ENCODE data around the gene HEG1.

The HEG1 gene

DNA sequence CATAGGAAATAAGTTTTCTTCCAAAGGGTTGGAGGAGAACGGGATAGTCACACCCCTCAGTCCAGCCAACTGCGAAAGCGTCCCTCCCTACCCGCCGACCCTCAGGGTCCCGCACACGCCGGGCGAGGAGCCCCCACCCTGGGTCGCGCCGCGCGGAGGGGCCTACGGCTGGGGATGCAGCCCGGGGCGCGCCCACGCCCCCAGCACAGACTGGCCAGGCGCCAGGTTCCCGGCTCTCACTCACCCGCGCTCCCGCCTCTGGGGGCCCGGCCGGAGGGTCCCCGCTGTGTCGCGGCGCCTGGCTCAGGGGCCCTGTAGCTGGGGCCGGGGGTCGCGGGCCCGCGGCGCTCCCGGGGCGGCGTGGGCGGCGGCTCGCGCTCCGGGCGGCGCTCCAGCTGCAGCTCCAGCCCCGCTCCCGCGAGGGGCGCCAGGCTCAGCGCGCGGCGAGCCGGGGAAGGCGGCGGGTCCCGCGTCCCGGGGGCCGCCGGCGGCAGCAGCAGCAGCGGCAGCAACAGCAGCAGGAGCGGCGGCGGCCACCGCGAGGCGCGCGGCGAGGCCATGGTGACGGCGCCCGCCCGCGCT lies 375 bp downstream of the HEG1 start:
- H3K79me2 ChIP-seq (ENCODE audit: control insufficient read depth, insufficient read depth, low read length, poor library complexity), result peaks cover 6% of the 10 kb centered on the region
- H2AK5ac ChIP-seq (ENCODE audit: low read length), result peak overlapping the region; percentile 22
- H3K27me3 ChIP-seq (ENCODE audit: insufficient read depth, low read length), result no peaks in the 10 kb centered on the region
- no CpG with 5 or more reads among the region's 78 CpGs for WGBS (ENCODE audit: extremely low coverage, insufficient coverage, insufficient read length)
- peak overlapping the region; percentile 80 for H3K4ac ChIP-seq (ENCODE audit: low read depth, low read length)
- peak overlapping the region; percentile 63 for H2BK120ac ChIP-seq (ENCODE audit: insufficient read depth, low read length, poor library complexity)
- H3K4me1 ChIP-seq (ENCODE audit: control insufficient read depth in 1 of 2, insufficient read depth in 2 of 2, low read length in 2 of 2), result peaks cover 27 to 35% of the 10 kb centered on the region in 2 experiments
- peak overlapping the region; percentile 63 for H2AFZ ChIP-seq (ENCODE audit: insufficient read depth, low read length, poor library complexity)
- no peaks in the 10 kb centered on the region for H3K79me1 ChIP-seq (ENCODE audit: low read length)
- peak overlapping the region; percentile 96 for H3K4me2 ChIP-seq (ENCODE audit: low read length)
- H3K18ac ChIP-seq (ENCODE audit: low read length), result peak overlapping the region; percentile 83
- peaks cover 0 to 3% of the 10 kb centered on the region in 2 experiments for H3K36me3 ChIP-seq (ENCODE audit: control insufficient read depth in 1 of 2, insufficient read depth in 2 of 2, low read length in 2 of 2)
- H4K12ac ChIP-seq (ENCODE audit: low read depth, low read length), result no peak overlapping the region
- no peaks in the 10 kb centered on the region for H3K9me3 ChIP-seq (ENCODE audit: insufficient read depth, low read depth, low read length)
- H2BK12ac ChIP-seq (ENCODE audit: low read length), result peak overlapping the region; percentile 34
- peak overlapping the region; percentile 73 for H3K9ac ChIP-seq (ENCODE audit: low read length)
- peak overlapping the region; percentile 71 for H4K91ac ChIP-seq (ENCODE audit: low read depth, low read length)
- H3K23ac ChIP-seq (ENCODE audit: low read length), result no peak overlapping the region
- peak overlapping the region; percentile 90 for H3K4me3 ChIP-seq (ENCODE audit: low read depth, low read length)
- peak overlapping the region; percentile 85 for H3K14ac ChIP-seq (ENCODE audit: low read length)
- peak overlapping the region; percentile 26 for H3K27ac ChIP-seq (ENCODE audit: low read depth, low read length)
- H2BK5ac ChIP-seq (ENCODE audit: low read depth, low read length, poor library complexity), result peak overlapping the region; percentile 13
- peak overlapping the region; percentile 42 for H4K8ac ChIP-seq (ENCODE audit: low read depth, low read length)
- DNase-seq, result no peak

DNA sequence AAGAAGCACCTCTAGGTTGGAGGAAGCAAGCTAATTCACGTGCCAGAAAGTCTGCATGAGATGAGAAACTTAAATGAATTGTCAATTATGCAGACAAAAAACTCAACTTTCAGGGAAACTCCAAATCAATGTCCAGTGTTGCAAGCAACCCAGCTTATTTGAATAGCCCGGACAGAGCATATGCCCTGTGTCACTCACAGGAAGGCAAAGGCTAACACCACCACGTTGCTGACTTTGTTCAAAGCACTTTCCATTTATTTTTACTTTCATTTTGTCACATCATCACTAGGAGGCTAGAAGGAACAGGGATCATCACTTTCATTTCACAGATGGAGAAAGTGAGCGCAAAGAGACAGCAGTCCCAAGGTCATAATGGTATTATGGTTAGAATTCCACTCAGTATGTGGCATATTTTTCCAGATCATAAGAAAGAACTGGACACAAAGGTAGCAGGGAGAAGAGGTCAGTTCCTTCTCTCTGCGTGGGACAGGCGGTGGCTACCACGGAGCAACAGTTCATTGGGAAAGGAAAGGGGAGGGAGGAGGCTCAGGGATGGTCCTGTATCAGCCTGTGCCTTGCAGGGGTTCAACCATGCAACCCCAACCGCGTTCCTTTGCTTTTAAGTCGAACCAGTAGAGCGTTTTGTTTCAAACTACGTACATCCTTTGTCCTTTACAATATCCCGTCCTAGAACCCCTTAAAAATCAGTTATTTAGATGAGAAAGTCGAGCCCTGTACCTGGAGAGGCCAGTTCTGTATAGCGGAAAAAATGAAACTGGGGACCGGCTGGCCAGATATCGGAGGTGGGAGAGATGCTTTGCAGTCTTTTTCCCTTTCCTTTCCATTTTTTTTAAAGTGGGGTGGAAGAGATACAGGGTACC lies 1.1 kb downstream of the HEG1 start:
- Histone ChIP-seq H3K79me1 (ENCODE audit: low read length) (no peaks in the 10 kb centered on the region), H3K4me3 (ENCODE audit: low read depth, low read length) (peak overlapping the region; percentile 90), H3K9me3 (ENCODE audit: insufficient read depth, low read depth, low read length) (no peaks in the 10 kb centered on the region), H3K4me2 (ENCODE audit: low read length) (peak overlapping the region; percentile 96), H3K9ac (ENCODE audit: low read length) (peak overlapping the region; percentile 73), H3K4ac (ENCODE audit: low read depth, low read length) (peak overlapping the region; percentile 1), H3K14ac (ENCODE audit: low read length) (no peak overlapping the region), H3K4me1 (ENCODE audit: control insufficient read depth in 1 of 2, insufficient read depth in 2 of 2, low read length in 2 of 2) (peaks cover 26 to 35% of the 10 kb centered on the region in 2 experiments), H3K18ac (ENCODE audit: low read length) (no peak overlapping the region), H4K12ac (ENCODE audit: low read depth, low read length) (no peak overlapping the region), H2BK12ac (ENCODE audit: low read length) (no peak overlapping the region), H2BK120ac (ENCODE audit: insufficient read depth, low read length, poor library complexity) (peak overlapping the region; percentile 63), H3K36me3 (ENCODE audit: control insufficient read depth in 1 of 2, insufficient read depth in 2 of 2, low read length in 2 of 2) (peaks cover 0 to 5% of the 10 kb centered on the region in 2 experiments), H3K27me3 (ENCODE audit: insufficient read depth, low read length) (no peaks in the 10 kb centered on the region), H4K8ac (ENCODE audit: low read depth, low read length) (no peak overlapping the region), H3K27ac (ENCODE audit: low read depth, low read length) (no peak overlapping the region), H2AFZ (ENCODE audit: insufficient read depth, low read length, poor library complexity) (no peak overlapping the region), H4K91ac (ENCODE audit: low read depth, low read length) (peak overlapping the region; percentile 71), H3K23ac (ENCODE audit: low read length) (no peak overlapping the region), H2AK5ac (ENCODE audit: low read length) (no peak overlapping the region), H2BK5ac (ENCODE audit: low read depth, low read length, poor library complexity) (no peak overlapping the region), H3K79me2 (ENCODE audit: control insufficient read depth, insufficient read depth, low read length, poor library complexity) (peaks cover 6% of the 10 kb centered on the region)
- peak; percentile 69 to 81 for DNase-seq
- WGBS (ENCODE audit: extremely low coverage, insufficient coverage, insufficient read length), result no CpG with 5 or more reads among the region's 17 CpGs

DNA sequence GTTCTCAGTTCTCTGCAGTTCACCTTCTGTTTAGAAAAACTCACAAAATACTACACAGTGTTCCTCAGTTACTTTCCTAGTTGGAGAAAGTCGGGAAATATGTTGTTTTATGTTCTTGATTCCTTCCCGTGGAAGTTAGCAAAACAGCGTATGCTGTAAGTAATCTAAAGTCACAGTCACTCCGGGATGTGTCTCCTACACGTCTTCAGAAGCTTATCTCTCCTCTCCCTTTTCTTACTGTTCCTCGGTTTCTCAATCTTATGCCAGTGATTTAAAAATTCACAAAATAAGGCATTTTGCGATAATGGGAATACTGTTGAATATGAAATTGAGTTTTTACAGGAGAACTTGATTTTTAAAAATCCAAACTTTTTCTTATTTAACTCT lies 1.7 kb downstream of the HEG1 start:
- peaks cover 25 to 35% of the 10 kb centered on the region in 2 experiments for H3K4me1 ChIP-seq (ENCODE audit: control insufficient read depth in 1 of 2, insufficient read depth in 2 of 2, low read length in 2 of 2)
- H2BK5ac ChIP-seq (ENCODE audit: low read depth, low read length, poor library complexity), result no peak overlapping the region
- H3K27me3 ChIP-seq (ENCODE audit: insufficient read depth, low read length), result no peaks in the 10 kb centered on the region
- H3K79me2 ChIP-seq (ENCODE audit: control insufficient read depth, insufficient read depth, low read length, poor library complexity), result peaks cover 6% of the 10 kb centered on the region
- no peak overlapping the region for H2BK12ac ChIP-seq (ENCODE audit: low read length)
- H2BK120ac ChIP-seq (ENCODE audit: insufficient read depth, low read length, poor library complexity), result no peak overlapping the region
- no peaks in the 10 kb centered on the region for H3K9me3 ChIP-seq (ENCODE audit: insufficient read depth, low read depth, low read length)
- H3K14ac ChIP-seq (ENCODE audit: low read length), result no peak overlapping the region
- H3K4ac ChIP-seq (ENCODE audit: low read depth, low read length), result no peak overlapping the region
- DNase-seq, result no peak
- WGBS (ENCODE audit: extremely low coverage, insufficient coverage, insufficient read length), result no CpG with 5 or more reads among the region's 7 CpGs
- H4K91ac ChIP-seq (ENCODE audit: low read depth, low read length), result no peak overlapping the region
- H4K12ac ChIP-seq (ENCODE audit: low read depth, low read length), result no peak overlapping the region
- no peak overlapping the region for H3K9ac ChIP-seq (ENCODE audit: low read length)
- no peak overlapping the region for H2AK5ac ChIP-seq (ENCODE audit: low read length)
- no peaks in the 10 kb centered on the region for H3K79me1 ChIP-seq (ENCODE audit: low read length)
- no peak overlapping the region for H3K4me3 ChIP-seq (ENCODE audit: low read depth, low read length)
- H3K18ac ChIP-seq (ENCODE audit: low read length), result no peak overlapping the region
- peaks cover 0 to 5% of the 10 kb centered on the region in 2 experiments for H3K36me3 ChIP-seq (ENCODE audit: control insufficient read depth in 1 of 2, insufficient read depth in 2 of 2, low read length in 2 of 2)
- H3K4me2 ChIP-seq (ENCODE audit: low read length), result peak overlapping the region; percentile 96
- no peak overlapping the region for H4K8ac ChIP-seq (ENCODE audit: low read depth, low read length)
- H3K27ac ChIP-seq (ENCODE audit: low read depth, low read length), result no peak overlapping the region
- no peak overlapping the region for H3K23ac ChIP-seq (ENCODE audit: low read length)
- no peak overlapping the region for H2AFZ ChIP-seq (ENCODE audit: insufficient read depth, low read length, poor library complexity)

- Histone ChIP-seq H3K4me2 (ENCODE audit: low read length) (no peak overlapping the region), H3K9me3 (ENCODE audit: insufficient read depth, low read depth, low read length) (no peaks in the 10 kb centered on the region), H3K9ac (ENCODE audit: low read length) (no peak overlapping the region), H2BK120ac (ENCODE audit: insufficient read depth, low read length, poor library complexity) (no peak overlapping the region), H3K4me1 (ENCODE audit: control insufficient read depth in 1 of 2, insufficient read depth in 2 of 2, low read length in 2 of 2) (peaks cover 21 to 29% of the 10 kb centered on the region in 2 experiments), H3K36me3 (ENCODE audit: control insufficient read depth in 1 of 2, insufficient read depth in 2 of 2, low read length in 2 of 2) (peaks cover under 1 to 6% of the 10 kb centered on the region in 2 experiments), H3K14ac (ENCODE audit: low read length) (no peak overlapping the region), H2AK5ac (ENCODE audit: low read length) (no peak overlapping the region), H3K4me3 (ENCODE audit: low read depth, low read length) (no peak overlapping the region), H3K18ac (ENCODE audit: low read length) (no peak overlapping the region), H4K8ac (ENCODE audit: low read depth, low read length) (no peak overlapping the region), H3K79me2 (ENCODE audit: control insufficient read depth, insufficient read depth, low read length, poor library complexity) (peaks cover 6% of the 10 kb centered on the region), H3K23ac (ENCODE audit: low read length) (no peak overlapping the region), H4K91ac (ENCODE audit: low read depth, low read length) (no peak overlapping the region), H3K27me3 (ENCODE audit: insufficient read depth, low read length) (no peaks in the 10 kb centered on the region), H3K79me1 (ENCODE audit: low read length) (no peaks in the 10 kb centered on the region), H3K4ac (ENCODE audit: low read depth, low read length) (peak overlapping the region; percentile 25), H2BK12ac (ENCODE audit: low read length) (no peak overlapping the region), H4K12ac (ENCODE audit: low read depth, low read length) (no peak overlapping the region), H2AFZ (ENCODE audit: insufficient read depth, low read length, poor library complexity) (no peak overlapping the region), H2BK5ac (ENCODE audit: low read depth, low read length, poor library complexity) (no peak overlapping the region), H3K27ac (ENCODE audit: low read depth, low read length) (no peak overlapping the region)
- WGBS (ENCODE audit: extremely low coverage, insufficient coverage, insufficient read length), result no CpG with 5 or more reads among the region's 2 CpGs
- DNase-seq, result no peak
Observed at GRCh38 chr3:125053304-125053699, 2.5 kb downstream of the HEG1 start.

All from trophoblast cell (in vitro differentiated cells and primary cell).